Panc1 (cell line): ENCODE results near the gene WDR5B.

Source experiments
- POLR2AphosphoS5 ChIP-seq: IDR thresholded peaks from 2 replicates; pipeline ENCODE4 v1.6.1; 2012; ENCODE audit warnings: mild to moderate bottlenecking, low read depth, low read length, moderate library complexity
- TCF7L2 ChIP-seq: IDR thresholded peaks from 2 replicates; pipeline ENCODE4 v1.6.1; 2011; ENCODE audit warnings: mild to moderate bottlenecking, low read depth, low read length, inconsistent platforms
- TF ChIP-seq, protein P1 (sequence below): fragments of 450-650 bp; IDR thresholded peaks from 2 replicates; pipeline ENCODE4 v1.5.1; 2017; ENCODE audit warnings: mild to moderate bottlenecking

GRCh38 chr3:122456074-122456473, 40.2 kb upstream of the WDR5B start:
- TF ChIP-seq, protein P1, sequence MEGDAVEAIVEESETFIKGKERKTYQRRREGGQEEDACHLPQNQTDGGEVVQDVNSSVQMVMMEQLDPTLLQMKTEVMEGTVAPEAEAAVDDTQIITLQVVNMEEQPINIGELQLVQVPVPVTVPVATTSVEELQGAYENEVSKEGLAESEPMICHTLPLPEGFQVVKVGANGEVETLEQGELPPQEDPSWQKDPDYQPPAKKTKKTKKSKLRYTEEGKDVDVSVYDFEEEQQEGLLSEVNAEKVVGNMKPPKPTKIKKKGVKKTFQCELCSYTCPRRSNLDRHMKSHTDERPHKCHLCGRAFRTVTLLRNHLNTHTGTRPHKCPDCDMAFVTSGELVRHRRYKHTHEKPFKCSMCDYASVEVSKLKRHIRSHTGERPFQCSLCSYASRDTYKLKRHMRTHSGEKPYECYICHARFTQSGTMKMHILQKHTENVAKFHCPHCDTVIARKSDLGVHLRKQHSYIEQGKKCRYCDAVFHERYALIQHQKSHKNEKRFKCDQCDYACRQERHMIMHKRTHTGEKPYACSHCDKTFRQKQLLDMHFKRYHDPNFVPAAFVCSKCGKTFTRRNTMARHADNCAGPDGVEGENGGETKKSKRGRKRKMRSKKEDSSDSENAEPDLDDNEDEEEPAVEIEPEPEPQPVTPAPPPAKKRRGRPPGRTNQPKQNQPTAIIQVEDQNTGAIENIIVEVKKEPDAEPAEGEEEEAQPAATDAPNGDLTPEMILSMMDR, result no peak
- TF ChIP-seq TCF7L2 (no peak), POLR2AphosphoS5 (no peak)
